ENCODE results near the gene TOR1A.
"Not testable (repeated sequence)": the region's sequence is repeated elsewhere in the genome, so short reads cannot be mapped to it uniquely, and the experiment has no call there.

Gene TOR1A

DNA sequence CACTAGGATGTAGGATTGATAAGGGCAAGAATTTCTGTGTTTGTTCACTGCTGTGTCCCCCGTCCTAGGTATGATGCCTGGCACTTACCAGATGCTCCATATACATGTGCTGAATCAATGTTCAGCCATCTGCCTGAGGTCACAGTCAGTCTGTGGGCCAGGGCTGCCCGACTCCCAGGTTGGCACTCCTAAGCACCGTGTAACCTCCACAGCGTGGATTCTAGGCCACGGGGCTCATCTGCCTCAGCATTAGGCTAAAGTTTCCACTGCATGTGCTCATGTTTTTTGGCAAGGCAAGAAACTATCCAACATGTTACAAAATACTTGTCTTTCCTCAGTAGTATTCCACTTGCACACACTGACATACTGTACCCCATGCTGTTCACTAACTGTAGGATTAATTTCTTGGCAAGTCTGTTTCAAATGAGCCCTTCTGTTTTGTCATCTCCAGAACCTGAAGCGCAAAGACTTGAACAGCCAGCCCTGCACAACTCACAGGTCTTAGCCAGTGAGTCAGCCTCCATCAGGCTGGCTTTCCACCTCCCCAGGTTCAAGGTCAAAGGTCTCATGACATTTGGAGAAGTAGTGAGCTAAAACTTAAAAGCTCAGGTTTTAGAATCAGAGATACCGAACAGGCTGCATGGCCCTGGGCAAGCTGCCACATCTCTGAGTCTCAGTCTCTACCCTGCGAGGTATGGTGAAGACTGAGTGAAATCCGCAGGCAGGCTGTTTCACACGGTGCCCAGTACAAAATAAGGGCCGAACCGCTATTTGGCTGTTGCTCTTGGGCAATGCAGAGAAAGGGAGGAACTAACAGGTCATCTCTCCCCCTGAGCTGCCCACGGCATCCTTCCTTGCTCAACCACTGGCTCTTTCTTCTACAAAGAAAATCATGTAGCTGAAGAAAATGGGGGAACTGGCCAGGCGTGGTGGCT is 7.2 kb downstream of the TOR1A start:
- no peak for DNase-seq

GRCh38 chr9:129815278-129815677 is 8.7 kb downstream of the TOR1A start:
- DNase-seq: no peak

GRCh38 chr9:129814432-129815223 is 9.3 kb downstream of the TOR1A start:
- DNase-seq: no peak

DNA sequence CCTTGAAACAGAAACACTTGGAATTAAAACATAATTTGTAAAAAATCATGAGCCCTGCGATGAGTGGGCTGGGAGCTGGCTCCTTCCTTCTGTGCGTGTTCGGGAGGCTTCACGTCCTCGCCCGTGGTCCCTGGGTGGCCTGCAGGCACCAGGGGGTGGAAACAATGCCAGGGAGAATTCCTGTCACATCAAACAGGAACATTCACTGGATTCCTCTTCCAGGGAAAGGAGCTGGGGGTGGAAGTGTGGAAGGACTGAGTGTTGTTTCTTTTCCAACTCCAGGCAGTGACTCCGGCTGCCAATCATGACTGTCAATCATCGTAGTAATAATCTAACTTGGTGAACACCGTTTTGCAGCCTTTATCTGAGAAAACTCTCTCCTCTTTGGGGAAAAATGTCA is 10.3 kb downstream of the TOR1A start:
- DNase-seq: no peak

DNA sequence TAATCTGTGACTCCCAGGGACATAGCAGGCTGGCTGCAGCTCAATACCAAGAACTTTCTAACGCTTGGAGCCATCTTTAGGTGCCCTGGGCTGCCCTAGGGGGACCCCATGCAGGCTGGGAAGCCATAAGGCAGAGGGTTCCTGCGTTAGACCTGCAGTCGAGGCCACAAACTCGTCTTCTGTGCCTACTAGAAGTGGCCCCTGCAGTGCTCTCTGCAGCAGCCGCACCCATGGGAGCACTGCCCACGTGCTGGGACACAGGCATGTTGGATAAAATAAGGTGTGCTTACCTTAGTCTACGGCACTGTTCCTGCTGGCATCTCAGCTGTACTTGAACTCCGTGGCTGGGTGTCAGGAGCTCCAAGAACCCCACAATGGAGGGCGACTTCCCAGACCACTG is 11.6 kb downstream of the TOR1A start:
- no peak for DNase-seq

- no peak for DNase-seq
Measured at GRCh38 chr9:129811967-129812363, 12.0 kb downstream of the TOR1A start.

DNA sequence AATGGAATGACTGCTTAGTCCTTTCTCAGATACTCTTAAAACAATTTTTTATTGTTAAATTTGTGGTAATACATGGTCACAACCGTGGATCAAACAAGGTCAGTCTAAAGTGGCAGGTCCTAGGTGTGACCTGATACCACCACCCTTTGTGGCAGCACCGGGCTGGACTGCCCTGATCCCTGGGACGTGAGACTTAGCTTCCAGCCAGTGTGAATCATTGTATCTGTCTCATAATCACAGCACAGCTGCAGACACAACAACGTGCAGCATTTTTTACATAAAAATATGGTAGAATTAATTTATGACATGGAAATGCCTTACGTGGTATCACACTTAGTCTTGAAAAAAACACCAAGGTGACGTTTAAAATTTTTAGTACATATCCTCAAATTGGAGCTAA is 13.1 kb downstream of the TOR1A start:
- DNase-seq: no peak

DNA sequence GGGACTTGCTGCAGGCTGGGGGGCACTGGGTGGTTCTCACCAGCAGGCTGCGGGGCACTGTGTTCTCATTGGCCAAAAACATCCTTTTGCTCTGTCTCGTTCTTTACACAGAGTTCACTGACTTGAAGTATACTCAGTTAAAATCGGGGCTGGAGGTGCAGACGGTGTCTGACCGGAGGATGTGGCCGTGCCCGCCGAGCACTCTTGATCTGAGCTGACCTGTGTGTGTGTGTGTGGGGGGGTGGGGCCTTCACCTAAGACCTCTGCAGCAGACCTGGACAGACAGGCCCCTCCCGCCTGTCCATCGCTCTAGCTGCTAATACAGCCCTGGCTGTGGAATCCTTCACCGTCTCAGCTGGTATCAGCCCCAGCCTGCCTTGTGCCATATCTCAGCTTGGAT is 13.8 kb downstream of the TOR1A start:
- no peak for DNase-seq

DNA sequence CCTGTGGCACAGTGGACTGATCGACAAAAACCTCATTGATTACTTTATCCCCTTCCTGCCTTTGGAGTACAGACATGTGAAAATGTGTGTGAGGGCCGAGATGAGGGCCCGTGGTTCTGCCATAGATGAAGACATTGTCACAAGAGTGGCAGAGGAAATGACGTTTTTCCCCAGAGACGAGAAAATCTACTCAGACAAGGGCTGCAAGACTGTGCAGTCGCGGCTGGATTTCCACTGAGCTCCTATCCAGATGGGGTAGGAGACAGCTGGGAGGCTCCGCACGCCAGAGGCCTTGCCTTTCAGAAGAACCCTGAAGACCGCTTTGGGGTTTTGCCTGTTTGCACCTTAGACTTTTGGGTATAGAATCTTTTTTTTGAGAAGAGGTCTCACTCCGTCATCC is 14.6 kb downstream of the TOR1A start:
- no peak for DNase-seq

GRCh38 chr9:129806061-129806460 is 17.9 kb downstream of the TOR1A start:
- no peak for DNase-seq

GRCh38 chr9:129803676-129804060 is 20.3 kb downstream of the TOR1A start:
- no peak for DNase-seq

GRCh38 chr9:129802833-129803675 is 20.9 kb downstream of the TOR1A start, which contains the start of gene TOR1B:
Gene TOR1B, plus strand, starts transcription at chr9:129803184. Its CDS starts 29 bp downstream, at chr9:129803213.
- peak; percentile 95 for DNase-seq

- DNase-seq: no peak
Measured at GRCh38 chr9:129801504-129801903, 22.4 kb downstream of the TOR1A start.

- DNase-seq: no peak
Measured at GRCh38 chr9:129798973-129799372, 25.0 kb downstream of the TOR1A start.

GRCh38 chr9:129796029-129796428 is 27.9 kb downstream of the TOR1A start:
- not testable (repeated sequence) for DNase-seq

GRCh38 chr9:129794549-129794948 is 29.4 kb downstream of the TOR1A start:
- DNase-seq: no peak

DNA sequence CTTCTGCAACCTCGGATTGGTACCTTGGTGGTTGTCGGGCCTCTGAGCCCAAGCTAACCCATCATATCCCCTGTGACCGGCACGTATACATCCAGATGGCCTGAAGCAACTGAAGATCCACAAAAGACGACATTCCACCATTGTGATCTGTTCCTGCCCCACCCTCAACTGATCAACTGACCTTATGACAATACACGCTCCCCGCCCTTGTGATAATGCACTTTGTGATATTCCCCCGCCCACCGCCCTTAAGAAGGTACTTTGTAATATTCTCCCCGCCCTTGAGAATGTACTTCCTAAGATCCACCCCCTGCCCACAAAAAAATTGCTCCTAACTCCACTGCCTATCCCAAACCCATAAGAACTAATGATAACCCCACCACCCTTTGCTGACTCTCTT is 37.5 kb downstream of the TOR1A start:
- no peak for DNase-seq

DNA sequence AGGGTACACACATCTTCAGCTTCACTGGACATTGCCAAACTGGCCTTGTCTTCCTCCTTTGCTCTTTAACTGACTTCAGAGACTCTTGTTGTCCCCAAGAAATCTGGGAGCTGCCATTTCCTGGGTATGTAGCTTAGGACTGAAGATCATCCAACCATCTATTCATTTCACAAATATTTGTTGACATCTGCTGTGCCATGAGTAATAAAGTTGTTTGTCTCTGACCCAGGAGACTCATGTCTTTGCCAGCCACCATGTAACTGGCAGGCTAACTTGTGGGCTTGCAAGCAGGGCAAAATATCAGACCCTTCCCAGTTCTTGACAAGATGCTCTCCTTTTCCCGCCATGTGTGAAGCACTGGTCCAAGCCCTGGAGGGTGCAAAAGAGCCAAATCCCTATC is 38.1 kb downstream of the TOR1A start:
- no peak for DNase-seq

DNA sequence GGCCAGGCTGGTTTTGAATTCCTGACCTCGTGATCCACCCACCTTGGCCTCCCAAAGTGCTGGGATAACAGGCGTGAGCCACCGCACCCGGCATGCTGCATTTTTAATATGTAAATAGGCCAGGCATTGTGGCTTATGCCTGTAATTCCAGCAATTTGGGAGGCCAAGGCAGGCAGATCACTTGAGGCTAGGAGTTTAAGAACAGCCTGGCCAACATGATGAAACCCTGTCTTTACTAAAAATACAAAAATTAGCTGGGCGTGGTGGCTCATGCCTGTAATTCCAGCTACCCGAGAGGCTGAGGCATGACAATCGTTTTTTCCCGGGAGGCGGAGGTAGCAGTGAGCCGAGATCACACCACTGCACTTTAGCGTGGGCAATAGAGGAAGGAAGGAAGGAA is 39.0 kb downstream of the TOR1A start:
- not testable (repeated sequence) for DNase-seq

DNA sequence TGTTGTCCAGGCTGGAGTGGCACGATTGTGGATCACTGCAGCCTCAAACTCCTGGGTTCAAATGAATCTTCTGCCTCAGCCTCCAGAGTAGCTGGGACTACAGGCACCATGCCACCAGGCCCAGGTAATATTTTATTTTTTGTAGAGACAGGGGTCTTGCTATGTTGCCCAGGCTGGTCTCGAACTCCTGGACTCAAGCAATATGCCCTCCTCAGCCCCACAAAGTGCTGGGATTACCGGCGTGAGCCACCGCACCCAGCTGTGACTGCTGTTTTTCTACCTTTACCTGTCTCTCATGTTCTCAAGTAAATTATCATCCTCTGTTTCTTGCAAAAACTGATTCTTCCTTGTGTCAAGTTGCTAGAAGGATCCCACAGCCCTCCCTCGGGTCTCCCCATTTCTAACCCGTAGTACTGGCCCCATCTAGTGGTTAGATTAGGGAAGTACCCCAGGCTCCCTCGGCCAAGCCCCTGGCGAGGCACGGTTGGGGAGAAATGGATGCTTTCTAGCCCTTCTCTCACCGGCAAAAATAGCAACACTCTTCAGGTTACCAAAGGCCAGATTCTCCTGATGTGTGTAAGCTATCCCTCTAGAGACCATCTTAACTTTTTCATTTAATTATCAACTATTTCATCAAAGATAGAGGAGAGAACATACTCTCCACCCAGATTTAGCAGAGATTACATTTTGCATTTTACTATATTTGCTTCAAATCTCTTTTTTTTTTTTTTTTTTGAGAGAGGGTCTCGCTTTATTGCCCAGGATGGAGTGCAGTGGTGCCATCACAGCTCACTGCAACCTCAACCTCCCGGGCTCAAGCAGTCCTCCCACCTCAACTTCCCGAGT is 40.2 kb downstream of the TOR1A start:
- peak; percentile 74 for DNase-seq

- DNase-seq: peak; percentile 67
Measured at GRCh38 chr9:129781981-129782380, 42.0 kb downstream of the TOR1A start.

- no peak for DNase-seq
Measured at GRCh38 chr9:129781131-129781530, 42.8 kb downstream of the TOR1A start.

Measured in fibroblast of skin of right biceps (primary cell).